ENCODE results near the gene LIFR. TPM values are rescaled to one million over a fixed set of nuclear protein-coding genes. Genes with fewer than 3 reads are reported as not detected.

The LIFR gene
- total RNA-seq, 1 experiment from 2014 or later = 7.8 TPM

GRCh38 chr5:38453506-38453905 is 102.9 kb downstream of the LIFR start:
- H3K9ac ChIP-seq (ENCODE audit: extremely low read depth, insufficient read length, low read length) = no peak overlapping the region
- no peak for DNase-seq
- no peak overlapping the region for H2BK5ac ChIP-seq (ENCODE audit: insufficient read length, low read length)
- no peak overlapping the region for H4K8ac ChIP-seq (replicated peaks; ENCODE audit: insufficient read length, low read depth, low read length)
- no peak overlapping the region for H2AK5ac ChIP-seq (ENCODE audit: insufficient read length, low read length)
- H2BK12ac ChIP-seq (ENCODE audit: insufficient read length, low read depth, low read length) = no peak overlapping the region
- no peak overlapping the region for H3K14ac ChIP-seq (ENCODE audit: insufficient read depth, low read length)
- H4K91ac ChIP-seq (ENCODE audit: insufficient read length, low read depth, low read length) = no peak overlapping the region
- TF ChIP-seq CTCF (conservative IDR thresholded peaks at IDR 0.05) = no peak
- WGBS (ENCODE audit: extremely low coverage, insufficient read length, low lambda C conversion rate) = no CpG with 5 or more reads among the region's 3 CpGs
- no peak overlapping the region for H3K18ac ChIP-seq (ENCODE audit: insufficient read length, low read depth, low read length)
- H2AFZ ChIP-seq (ENCODE audit: low read length) = no peak overlapping the region
- H3K79me1 ChIP-seq (ENCODE audit: insufficient read depth, low read depth, low read length, poor library complexity, severe bottlenecking) = no peaks in the 10 kb centered on the region
- no peaks in the 10 kb centered on the region for H3K4me1 ChIP-seq (ENCODE audit: insufficient read depth, low read length)
- no peaks in the 10 kb centered on the region for H3K23me2 ChIP-seq (ENCODE audit: insufficient read length, low read depth, low read length, poor library complexity, severe bottlenecking)
- H3K4ac ChIP-seq (ENCODE audit: low read depth, low read length) = no peak overlapping the region
- H4K5ac ChIP-seq (ENCODE audit: insufficient read length, low read depth, low read length) = no peak overlapping the region
- H2BK120ac ChIP-seq (ENCODE audit: low read depth, low read length, poor library complexity, severe bottlenecking) = no peak overlapping the region
- peak overlapping the region in 1 of 3 experiments; percentile 71; a peak in 1 of 7 replicates for H3K27ac Mint-ChIP-seq
- H3K4me1 Mint-ChIP-seq = no peaks in the 10 kb centered on the region
- no peaks in the 10 kb centered on the region for H4K20me1 ChIP-seq (ENCODE audit: control insufficient read depth, insufficient read depth, insufficient read length)
- H3K4me3 Mint-ChIP-seq = no peak overlapping the region
- no peak overlapping the region for H3K23ac ChIP-seq (ENCODE audit: insufficient read length, low read depth, low read length)
- no peak overlapping the region for H3K4me2 ChIP-seq (ENCODE audit: insufficient read depth, insufficient read length, low read length)
- H3K9me3 ChIP-seq (ENCODE audit: control insufficient read depth, low read depth, low read length) = no peaks in the 10 kb centered on the region
- no peak overlapping the region for H3K56ac ChIP-seq (ENCODE audit: insufficient read length, low read depth, low read length)
- H3K27me3 Mint-ChIP-seq (ENCODE audit: low read depth) = peaks cover 5% of the 10 kb centered on the region
- no peak overlapping the region for H2BK20ac ChIP-seq (ENCODE audit: low read depth, low read length, poor library complexity, severe bottlenecking)
- no peaks in the 10 kb centered on the region for H3K36me3 Mint-ChIP-seq (ENCODE audit: insufficient read depth in 1 of 3, low read depth in 3 of 3)
- H2BK15ac ChIP-seq (ENCODE audit: low read depth, low read length) = no peak overlapping the region
- no peaks in the 10 kb centered on the region for H3K27me3 ChIP-seq (ENCODE audit: insufficient read depth, low read length)
- no peak overlapping the region for H3T11ph ChIP-seq (ENCODE audit: low read length)
- H3K79me2 ChIP-seq (ENCODE audit: insufficient read depth, low read length) = no peaks in the 10 kb centered on the region
- no peaks in the 10 kb centered on the region; a peak in 1 of 5 replicates for H3K9me3 Mint-ChIP-seq
- H3K27ac ChIP-seq (ENCODE audit: insufficient read length, low read depth, low read length) = no peak overlapping the region

All from H9 (cell line).